Activated CD4-positive, alpha-beta T cell treated with anti-CD3 and anti-CD28 coated beads, Interleukin-2, amount 10 ng/mL, durations not matched to agents 7 days and 5 days (primary cell): ENCODE results near the gene ALG5. TPM values are rescaled to one million over a fixed set of nuclear protein-coding genes. Genes with fewer than 3 reads are reported as not detected.
A peak's percentile ranks its signal among the peaks of the same experiment; 100 is the strongest.

Experiments used
- CTCF ChIA-PET: fragments of 350-600 bp; sonication (Branson Sonifier 250); formaldehyde crosslinking; loops from one replicate; lab custom pipeline; 2021; ENCODE audit warnings: antibody characterized with exemption; lab: Charles Lee
- POLR2A ChIA-PET: fragments of 350-600 bp; sonication (Branson Sonifier 250); formaldehyde crosslinking; loops from one replicate; lab custom pipeline; 2021; ENCODE audit warnings: antibody characterized with exemption; lab: Charles Lee
- DNase-seq: peaks from one replicate; pipeline ENCODE4 v3.0.0-alpha.2; 2020
- H3K27ac Mint-ChIP-seq: one replicate; pipeline ENCODE4 v1.8.0; 2021; ENCODE audit warnings: mild to moderate bottlenecking, moderate library complexity, mixed read lengths
- H3K27me3 Mint-ChIP-seq: one replicate; pipeline ENCODE4 v1.8.0; 2021; ENCODE audit warnings: mixed read lengths
- H3K36me3 Mint-ChIP-seq: one replicate; pipeline ENCODE4 v1.8.0; 2021; ENCODE audit warnings: low read depth, mixed read lengths
- H3K4me1 Mint-ChIP-seq: one replicate; pipeline ENCODE4 v1.8.0; 2021; ENCODE audit warnings: mixed read lengths
- H3K4me3 Mint-ChIP-seq: one replicate; pipeline ENCODE4 v1.8.0; 2021; ENCODE audit warnings: mild to moderate bottlenecking, moderate library complexity, mixed read lengths
- H3K9me3 Mint-ChIP-seq: one replicate; pipeline ENCODE4 v1.8.0; 2021; ENCODE audit warnings: mixed read lengths
- total RNA-seq, 2 experiments: library from RNA; stranded (reverse); gene quantifications; one replicate each; pipeline ENCODE4 v1.2.3, GENCODE V29; 2021

Gene ALG5
- total RNA-seq, result 10 to 100 TPM; 29.8 to 33.9 TPM

- CTCF ChIA-PET, result interaction anchor here (0.8 to 2.0 kb wide), 8 partner anchors 10 to 653 kb away, joined by 3 to 9 read pairs (median 4); partner anchors contain the start of gene SPART
- peaks cover 22% of the 10 kb centered on the region for H3K36me3 Mint-ChIP-seq
- no peaks in the 10 kb centered on the region for H3K27me3 Mint-ChIP-seq
- H3K4me3 Mint-ChIP-seq, result peak within 1 kb of the TSS; percentile 100
- peak; percentile 92 for DNase-seq
- peaks cover 39% of the 10 kb centered on the region for H3K4me1 Mint-ChIP-seq
- peak within 1 kb of the TSS; percentile 100 for H3K27ac Mint-ChIP-seq
- no peaks in the 10 kb centered on the region for H3K9me3 Mint-ChIP-seq
- POLR2A ChIA-PET, result interaction anchor here (0.6 kb wide), 2 partner anchors 180 to 183 kb away, joined by 3 to 6 read pairs; partner anchors contain the start of gene RFXAP
These were observed at the start of gene ALG5 for GRCh38 chr13:36999054-36999714. Gene ALG5, minus strand, starts transcription at chr13:36999340. Its CDS starts 40 bp downstream, at chr13:36999300.

GRCh38 chr13:37047846-37048245 is 48.7 kb upstream of the ALG5 start:
- H3K27me3 Mint-ChIP-seq, result no peaks in the 10 kb centered on the region
- H3K4me3 Mint-ChIP-seq, result no peak overlapping the region
- ChIA-PET POLR2A (no interaction called here), CTCF (interaction anchor here (1.5 kb wide), 1 partner anchor 22 kb away, joined by 3 read pairs; no protein-coding TSS in a partner anchor)
- no peaks in the 10 kb centered on the region for H3K9me3 Mint-ChIP-seq
- no peak overlapping the region for H3K27ac Mint-ChIP-seq
- peaks cover 33% of the 10 kb centered on the region for H3K36me3 Mint-ChIP-seq
- no peak for DNase-seq
- H3K4me1 Mint-ChIP-seq, result peaks cover 17% of the 10 kb centered on the region

GRCh38 chr13:37047032-37047431 is 47.9 kb upstream of the ALG5 start:
- Mint-ChIP-seq H3K9me3 (no peaks in the 10 kb centered on the region), H3K4me3 (no peak overlapping the region), H3K36me3 (peaks cover 32% of the 10 kb centered on the region), H3K27ac (no peak overlapping the region), H3K4me1 (peaks cover 9% of the 10 kb centered on the region), H3K27me3 (no peaks in the 10 kb centered on the region)
- DNase-seq, result no peak
- ChIA-PET CTCF (interaction anchor here (0.9 to 1.5 kb wide), 2 partner anchors 15 to 22 kb away, joined by 3 to 4 read pairs; no protein-coding TSS in a partner anchor), POLR2A (no interaction called here)

- no peak overlapping the region for H3K27ac Mint-ChIP-seq
- peaks cover 35% of the 10 kb centered on the region for H3K36me3 Mint-ChIP-seq
- POLR2A ChIA-PET, result interaction anchor here (0.6 kb wide), 1 partner anchor 46 kb away, joined by 3 read pairs; no protein-coding TSS in a partner anchor
- DNase-seq, result no peak
- no peaks in the 10 kb centered on the region for H3K27me3 Mint-ChIP-seq
- H3K4me3 Mint-ChIP-seq, result no peak overlapping the region
- H3K4me1 Mint-ChIP-seq, result peaks cover 2% of the 10 kb centered on the region
- CTCF ChIA-PET, result no interaction called here
- H3K9me3 Mint-ChIP-seq, result no peaks in the 10 kb centered on the region
These were observed 46.9 kb upstream of the ALG5 start for GRCh38 chr13:37046062-37046461.

- POLR2A ChIA-PET, result no interaction called here
- peaks cover 43% of the 10 kb centered on the region for H3K36me3 Mint-ChIP-seq
- no peak for DNase-seq
- no peak overlapping the region for H3K27ac Mint-ChIP-seq
- H3K4me3 Mint-ChIP-seq, result no peak overlapping the region
- H3K9me3 Mint-ChIP-seq, result no peaks in the 10 kb centered on the region
- no peaks in the 10 kb centered on the region for H3K4me1 Mint-ChIP-seq
- CTCF ChIA-PET, result no interaction called here
- H3K27me3 Mint-ChIP-seq, result no peaks in the 10 kb centered on the region
These were observed 41.6 kb upstream of the ALG5 start for GRCh38 chr13:37040789-37041188.

- Mint-ChIP-seq H3K27me3 (no peaks in the 10 kb centered on the region), H3K36me3 (peaks cover 45% of the 10 kb centered on the region), H3K9me3 (no peaks in the 10 kb centered on the region), H3K4me1 (no peaks in the 10 kb centered on the region), H3K27ac (no peak overlapping the region), H3K4me3 (no peak overlapping the region)
- POLR2A ChIA-PET, result no interaction called here
- no peak for DNase-seq
- CTCF ChIA-PET, result no interaction called here
These were observed 40.8 kb upstream of the ALG5 start for GRCh38 chr13:37039896-37040295.

- Mint-ChIP-seq H3K4me1 (peaks cover 1% of the 10 kb centered on the region), H3K4me3 (no peak overlapping the region), H3K9me3 (no peaks in the 10 kb centered on the region), H3K36me3 (peaks cover 39% of the 10 kb centered on the region), H3K27me3 (no peaks in the 10 kb centered on the region), H3K27ac (no peak overlapping the region)
- DNase-seq, result no peak
- POLR2A ChIA-PET, result no interaction called here
- CTCF ChIA-PET, result no interaction called here
These were observed 38.1 kb upstream of the ALG5 start for GRCh38 chr13:37037241-37037640.

- H3K27me3 Mint-ChIP-seq, result no peaks in the 10 kb centered on the region
- H3K36me3 Mint-ChIP-seq, result peaks cover 32% of the 10 kb centered on the region
- POLR2A ChIA-PET, result no interaction called here
- no peak overlapping the region for H3K4me3 Mint-ChIP-seq
- no peak overlapping the region for H3K27ac Mint-ChIP-seq
- H3K9me3 Mint-ChIP-seq, result no peaks in the 10 kb centered on the region
- DNase-seq, result no peak
- peaks cover 1% of the 10 kb centered on the region for H3K4me1 Mint-ChIP-seq
- CTCF ChIA-PET, result interaction anchor here (1.4 kb wide), 1 partner anchor 27 kb away, joined by 6 read pairs; no protein-coding TSS in a partner anchor
These were observed 30.5 kb upstream of the ALG5 start for GRCh38 chr13:37029617-37030016.

- no peaks in the 10 kb centered on the region for H3K9me3 Mint-ChIP-seq
- ChIA-PET POLR2A (no interaction called here), CTCF (interaction anchor here (1.5 kb wide), 1 partner anchor 16 kb away, joined by 3 read pairs; no protein-coding TSS in a partner anchor)
- H3K36me3 Mint-ChIP-seq, result peaks cover 37% of the 10 kb centered on the region
- DNase-seq, result no peak
- no peak overlapping the region for H3K4me3 Mint-ChIP-seq
- no peak overlapping the region for H3K27ac Mint-ChIP-seq
- H3K4me1 Mint-ChIP-seq, result peaks cover 1% of the 10 kb centered on the region
- H3K27me3 Mint-ChIP-seq, result no peaks in the 10 kb centered on the region
These were observed 28.5 kb upstream of the ALG5 start for GRCh38 chr13:37027639-37028038.

- Mint-ChIP-seq H3K9me3 (no peaks in the 10 kb centered on the region), H3K4me1 (no peaks in the 10 kb centered on the region), H3K4me3 (no peak overlapping the region), H3K36me3 (peaks cover 32% of the 10 kb centered on the region), H3K27me3 (no peaks in the 10 kb centered on the region), H3K27ac (no peak overlapping the region)
- POLR2A ChIA-PET, result no interaction called here
- CTCF ChIA-PET, result no interaction called here
- DNase-seq, result no peak
These were observed 27.6 kb upstream of the ALG5 start for GRCh38 chr13:37026771-37027170.

GRCh38 chr13:37023871-37024270 is 24.7 kb upstream of the ALG5 start:
- ChIA-PET CTCF (interaction anchor here (1.1 to 1.6 kb wide), 2 partner anchors 9 to 11 kb away, joined by 4 to 6 read pairs; no protein-coding TSS in a partner anchor), POLR2A (no interaction called here)

GRCh38 chr13:37014609-37015008 is 15.5 kb upstream of the ALG5 start:
- ChIA-PET POLR2A (no interaction called here), CTCF (no interaction called here)
- DNase-seq, result no peak
- Mint-ChIP-seq H3K9me3 (no peaks in the 10 kb centered on the region), H3K4me3 (no peak overlapping the region), H3K27ac (no peak overlapping the region), H3K36me3 (peaks cover 60% of the 10 kb centered on the region), H3K4me1 (no peaks in the 10 kb centered on the region), H3K27me3 (no peaks in the 10 kb centered on the region)

More at GRCh38 chr13:37023871-37024270, 24.7 kb upstream of the ALG5 start:
- Mint-ChIP-seq H3K27ac (no peak overlapping the region), H3K9me3 (no peaks in the 10 kb centered on the region), H3K27me3 (no peaks in the 10 kb centered on the region), H3K36me3 (peaks cover 30% of the 10 kb centered on the region), H3K4me3 (no peak overlapping the region), H3K4me1 (no peaks in the 10 kb centered on the region)
- DNase-seq, result no peak

GRCh38 chr13:37011788-37012187 is 12.6 kb upstream of the ALG5 start:
- Mint-ChIP-seq H3K36me3 (peaks cover 71% of the 10 kb centered on the region), H3K9me3 (no peaks in the 10 kb centered on the region), H3K4me1 (peaks cover 6% of the 10 kb centered on the region), H3K27ac (no peak overlapping the region), H3K4me3 (no peak overlapping the region), H3K27me3 (no peaks in the 10 kb centered on the region)
- CTCF ChIA-PET, result interaction anchor here (1.0 to 1.2 kb wide), 3 partner anchors 8 to 16 kb away, joined by 3 to 4 read pairs (median 3); no protein-coding TSS in a partner anchor
- POLR2A ChIA-PET, result interaction anchor here (0.8 kb wide), 1 partner anchor 10 kb away, joined by 5 read pairs; no protein-coding TSS in a partner anchor
- no peak for DNase-seq
